Effector CD4-positive, alpha-beta T cell (primary cell): ENCODE measurements around the gene HTR1D.
A peak's percentile ranks its signal among the peaks of the same experiment; 100 is the strongest.
"Not testable (repeated sequence)": the region's sequence is repeated elsewhere in the genome, so short reads cannot be mapped to it uniquely, and the experiment has no call there.

ENCODE experiments used
- DNase-seq: peaks from one replicate; pipeline ENCODE4 v3.0.0-alpha.2; 2020

Gene HTR1D

GRCh38 chr1:23215751-23216449 is 1.4 kb downstream of the HTR1D start:
- no peak for DNase-seq

- DNase-seq = no peak
Observed at GRCh38 chr1:23215291-23215690, 2.0 kb downstream of the HTR1D start.

- no peak for DNase-seq
Observed at GRCh38 chr1:23214640-23215039, 2.7 kb downstream of the HTR1D start.

- DNase-seq = no peak
Observed at GRCh38 chr1:23211955-23212354, 5.3 kb downstream of the HTR1D start.

- DNase-seq = no peak
Observed at GRCh38 chr1:23210963-23211362, 6.3 kb downstream of the HTR1D start.

GRCh38 chr1:23210351-23210785 is 6.9 kb downstream of the HTR1D start:
- no peak for DNase-seq

- no peak for DNase-seq
Observed at GRCh38 chr1:23209770-23210169, 7.5 kb downstream of the HTR1D start.

- no peak for DNase-seq
Observed at GRCh38 chr1:23208527-23208926, 8.8 kb downstream of the HTR1D start.

GRCh38 chr1:23207733-23208132 is 9.6 kb downstream of the HTR1D start:
- DNase-seq = not testable (repeated sequence)

GRCh38 chr1:23202263-23202749 is 15.0 kb downstream of the HTR1D start:
- DNase-seq = no peak

GRCh38 chr1:23200883-23201282 is 16.4 kb downstream of the HTR1D start:
- no peak for DNase-seq

- no peak for DNase-seq
Observed at GRCh38 chr1:23198373-23198772, 18.9 kb downstream of the HTR1D start.

- no peak for DNase-seq
Observed at GRCh38 chr1:23196627-23197328, 20.5 kb downstream of the HTR1D start.

GRCh38 chr1:23194119-23194984 is 22.9 kb downstream of the HTR1D start:
- no peak for DNase-seq

GRCh38 chr1:23193391-23194118 is 23.7 kb downstream of the HTR1D start:
- DNase-seq = no peak

GRCh38 chr1:23191199-23191598 is 26.1 kb downstream of the HTR1D start:
- no peak for DNase-seq

GRCh38 chr1:23188936-23189452 is 28.3 kb downstream of the HTR1D start:
- not testable (repeated sequence) for DNase-seq

- no peak for DNase-seq
Observed at GRCh38 chr1:23188434-23188884, 28.8 kb downstream of the HTR1D start.

GRCh38 chr1:23187637-23188036 is 29.7 kb downstream of the HTR1D start:
- DNase-seq = no peak

GRCh38 chr1:23185381-23185780 is 31.9 kb downstream of the HTR1D start:
- no peak for DNase-seq

- DNase-seq = peak; percentile 35
Observed at GRCh38 chr1:23184212-23184934, 32.9 kb downstream of the HTR1D start.

GRCh38 chr1:23179862-23180261 is 37.4 kb downstream of the HTR1D start:
- no peak for DNase-seq
